HepG2 (cell line): ENCODE data around the gene ISG20. TPM values are rescaled to one million over a fixed set of nuclear protein-coding genes. Genes with fewer than 3 reads are reported as not detected.

ENCODE experiments used
- ATAC-seq: fragments of 200-7000 bp; cut with Tn5 transposase; 3 replicates; pipeline ENCODE4 v1.9.1; 2020; ENCODE audit warnings: mild to moderate bottlenecking, moderate library complexity
- BruUV-seq: library from RNA; stranded (reverse); fragments of 400-500 nt; replicated peaks from 2 replicates; lab custom pipeline; 2021; lab: Mats Ljungman, UMichigan
- CTCF ChIA-PET: fragments of 300-600 bp; formaldehyde crosslinking; extraction: SDS; loops from one replicate; lab custom pipeline; 2021; ENCODE audit warnings: low total read pairs, inconsistent platforms, low intra/inter-chr PET ratio; lab: Yijun Ruan, JAX
- POLR2A ChIA-PET: fragments of 350-600 bp; sonication (Branson Sonifier 250); formaldehyde crosslinking; loops from one replicate; lab custom pipeline; 2020; ENCODE audit warnings: antibody characterized with exemption, inconsistent platforms; lab: Yijun Ruan, JAX
- DNase-seq: peaks from one replicate; pipeline ENCODE4 v3.0.0-alpha.2; 2015; ENCODE audit warnings: low spot score
- FAIRE-seq: peaks from 3 replicates; lab custom pipeline; 2011; peaks lifted over from hg19 to GRCh38; lab: Jason Lieb, UNC
- H2AFZ ChIP-seq: one replicate; pipeline ENCODE4 v1.6.1; 2011; ENCODE audit warnings: low read length, inconsistent platforms
- H3K27ac ChIP-seq: fragments of 300-600 bp; 3 replicates; pipeline ENCODE4 v1.8.0; 2011; ENCODE audit warnings: mixed run types, mild to moderate bottlenecking, mixed read lengths, low read length, inconsistent platforms; ENCODE audit not compliant: insufficient read depth; ENCODE audit errors: extremely low read length
- H3K27me3 ChIP-seq, 2 experiments: fragments of 200-600 bp in 1 of 2; 2 replicates in 1 of 2; 3 replicates in 1 of 2; pipeline versions ENCODE4 v1.6.0 to v1.8.0; 2011; ENCODE audit warnings: low read length in 2 of 2, mild to moderate bottlenecking in 2 of 2, moderate library complexity in 2 of 2, inconsistent platforms in 1 of 2; ENCODE audit not compliant: insufficient read depth in 2 of 2, control insufficient read depth in 1 of 2
- H3K36me3 ChIP-seq, 2 experiments: fragments of 200-600 bp in 1 of 2; replicated peaks in 1 of 2; 2 replicates in 1 of 2; 3 replicates in 1 of 2; pipeline versions ENCODE4 v1.5.1 to v1.8.0; 2011; ENCODE audit warnings: low read length in 2 of 2, inconsistent platforms in 1 of 2; ENCODE audit not compliant: insufficient read depth in 2 of 2, control insufficient read depth in 1 of 2
- H3K4me1 ChIP-seq: 2 replicates; pipeline ENCODE4 v1.5.1; 2012; ENCODE audit warnings: low read length, inconsistent platforms; ENCODE audit not compliant: insufficient read depth
- H3K4me2 ChIP-seq: 2 replicates; pipeline ENCODE4 v1.6.0; 2011; ENCODE audit warnings: low read depth, low read length, inconsistent platforms
- H3K4me3 ChIP-seq, 3 experiments: fragments of 200-600 bp in 1 of 3; sonication (generic), shearing (Covaris generic) in 1 of 3; replicated peaks in 1 of 3; 2 replicates each; pipeline ENCODE4 v1.5.1; 2011 to 2016; ENCODE audit warnings: low read length in 3 of 3, inconsistent platforms in 2 of 3, low read depth in 2 of 3, mild to moderate bottlenecking in 2 of 3, control low read depth in 1 of 3, mixed read lengths in 1 of 3; ENCODE audit not compliant: insufficient read depth in 1 of 3
- H3K79me2 ChIP-seq: one replicate; pipeline ENCODE4 v1.6.1; 2011; ENCODE audit warnings: low read length, inconsistent platforms; ENCODE audit not compliant: insufficient read depth
- H3K9ac ChIP-seq: 2 replicates; pipeline ENCODE4 v1.6.0; 2011; ENCODE audit warnings: mild to moderate bottlenecking, low read depth, low read length, inconsistent platforms; ENCODE audit not compliant: insufficient read depth
- H3K9me3 ChIP-seq: 2 replicates; pipeline ENCODE4 v1.5.1; 2012; ENCODE audit warnings: mild to moderate bottlenecking, low read length
- H4K20me1 ChIP-seq: 2 replicates; pipeline ENCODE4 v1.6.0; 2011; ENCODE audit warnings: inconsistent platforms, mild to moderate bottlenecking, low read length, moderate library complexity; ENCODE audit not compliant: insufficient read depth
- MAFF ChIP-seq: IDR thresholded peaks from 2 replicates; pipeline ENCODE4 v1.6.1; 2011; ENCODE audit warnings: low read depth, low read length, improper control_type of control experiment
- MAFK ChIP-seq, 2 experiments: IDR thresholded peaks in 1 of 2; conservative IDR thresholded peaks in 1 of 2; 2 replicates each; pipeline ENCODE4 v1.6.1; 2011; ENCODE audit warnings: improper control_type of control experiment in 2 of 2, low read length in 2 of 2
- NR2F1 ChIP-seq, 2 experiments: fragments of 450-650 bp in 1 of 2; formaldehyde crosslinking in 1 of 2; IDR thresholded peaks; 2 replicates each; pipeline versions ENCODE4 v1.5.0 to v1.6.1; 2016 to 2020; ENCODE audit warnings: mild to moderate bottlenecking in 1 of 2, missing compliant biosample characterization in 1 of 2, missing genetic modification reagents in 1 of 2, moderate library complexity in 1 of 2
- RFX1 ChIP-seq: fragments of 450-650 bp; IDR thresholded peaks from 2 replicates; pipeline ENCODE4 v1.6.1; 2017
- RFX3 ChIP-seq: IDR thresholded peaks from 2 replicates; pipeline ENCODE4 v1.6.1; 2016; ENCODE audit warnings: missing biosample characterization, missing genetic modification reagents
- TOPORS ChIP-seq: sonication (generic); formaldehyde crosslinking; IDR thresholded peaks from 2 replicates; pipeline ENCODE4 v1.8.0; 2023; ENCODE audit warnings: mild to moderate bottlenecking, missing genetic modification reagents
- ZMAT3 ChIP-seq: sonication (generic); formaldehyde crosslinking; conservative IDR thresholded peaks from 2 replicates; pipeline ENCODE4 v1.7.0; 2021; ENCODE audit warnings: missing genetic modification reagents
- ZNF205 ChIP-seq: IDR thresholded peaks from 2 replicates; pipeline ENCODE4 v1.6.1; 2018; ENCODE audit warnings: missing biosample characterization, missing genetic modification reagents
- WGBS: methylation state at CpG from one replicate; pipeline ENCODE4 v1.1.6; 2017; ENCODE audit warnings: low lambda C conversion rate; 5-methylcytosine and 5-hydroxymethylcytosine counted together
- in situ Hi-C: cut with HindIII; loops from 2 replicates; pipeline ENCODE4 v1.10.0; 2017; ENCODE audit warnings: low pct_unique_long_range_greater_than_20kb; ENCODE audit not compliant: extremely low pct_ligation_motif_present
- intact Hi-C: fragments of 100-400 bp; cut with micrococcal nuclease; formaldehyde crosslinking; loops from one replicate; pipeline ENCODE4 v1.10.0; 2022; ENCODE audit not compliant: unreplicated experiment
- polyA plus RNA-seq, 8 experiments: library from polyadenylated mRNA; depleted of rRNA in 3 of 8; stranded (reverse) in 7 of 8; unstranded in 1 of 8; fragments of >200 nt; fragmentation: Illumina TruSeq in 4 of 8; extraction: Trizol in 4 of 8; gene quantifications; 2 replicates each; pipeline versions ENCODE4 v1.2.1 to v1.2.3, GENCODE V29; 2011 to 2016; ENCODE audit warnings: low read depth in 4 of 8, missing spikeins in 1 of 8, mixed read lengths in 1 of 8; ENCODE audit not compliant: insufficient read depth in 1 of 8
- total RNA-seq, 5 experiments: library from RNA; depleted of rRNA; stranded (reverse); fragments of >200 nt; fragmentation: Illumina TruSeq; extraction: Trizol; gene quantifications; 2 replicates each; pipeline ENCODE4 v1.2.3, GENCODE V29; 2016; ENCODE audit warnings: low read depth in 1 of 5

The ISG20 gene
- total and polyA plus RNA-seq, 2 of the 13 experiments (the other 11 are each of a cell fraction or from before 2014, with no cell fraction given) = 6.3 to 31.5 TPM

- Histone ChIP-seq H3K9ac (no peak overlapping the region), H3K4me3 (no peak overlapping the region), H3K9me3 (no peaks in the 10 kb centered on the region), H3K4me2 (no peak overlapping the region), H2AFZ (no peak overlapping the region), H3K4me1 (no peaks in the 10 kb centered on the region), H3K27ac (no peak overlapping the region), H4K20me1 (no peaks in the 10 kb centered on the region; the same call in 1 of the 2 replicates), H3K36me3 (no peaks in the 10 kb centered on the region), H3K79me2 (no peaks in the 10 kb centered on the region), H3K27me3 (peaks cover 6 to 34% of the 10 kb centered on the region in 2 experiments; a peak in 3 of 5 replicates)
- 7% methylated on average over 4 of the region's 4 CpGs for WGBS
- in situ Hi-C loops = no loop called here
- ATAC-seq (no peak), FAIRE-seq (no peak), DNase-seq (no peak)
- TF ChIP-seq MAFK (conservative IDR thresholded peaks at IDR 0.05 in 1 of 2, IDR thresholded peaks at IDR 0.05 in 1 of 2; ENCODE audit: low read length in 2 of 2) (peak in 1 of 2 experiments; percentile 61; a peak in 3 of 4 replicates), ZMAT3 (CRISPR knock-in tag) (no peak), MAFF (peak; percentile 49), ZNF205 (no peak), NR2F1 (CRISPR knock-in tag; IDR thresholded peaks at IDR 0.05) (no peak), TOPORS (CRISPR knock-in tag) (no peak)
- intact Hi-C loops = no loop called here
- POLR2A ChIA-PET = no interaction called here
- CTCF ChIA-PET = no interaction called here
- no TSS peak for BruUV-seq
These were observed 30.1 kb upstream of the ISG20 start for GRCh38 chr15:88608607-88609181.

GRCh38 chr15:88609344-88610090, 29.3 kb upstream of the ISG20 start:
- ChIA-PET POLR2A (no interaction called here), CTCF (no interaction called here)
- Histone ChIP-seq H3K9ac (no peak overlapping the region), H3K4me3 (no peak overlapping the region), H3K4me2 (no peak overlapping the region), H2AFZ (no peak overlapping the region), H3K36me3 (no peaks in the 10 kb centered on the region), H3K27ac (no peak overlapping the region), H3K9me3 (no peaks in the 10 kb centered on the region), H4K20me1 (no peaks in the 10 kb centered on the region; the same call in 1 of the 2 replicates), H3K79me2 (no peaks in the 10 kb centered on the region), H3K27me3 (peaks cover 6 to 26% of the 10 kb centered on the region in 2 experiments; a peak in 3 of 5 replicates), H3K4me1 (peaks cover 5% of the 10 kb centered on the region)
- no peak for TF ChIP-seq RFX3 (CRISPR knock-in tag)
- peak; percentile 46; the same call in 1 of the 2 replicates for TF ChIP-seq RFX1
- BruUV-seq = no TSS peak
- DNase-seq (no peak), FAIRE-seq (no peak), ATAC-seq (no peak)
- 22% methylated on average over 4 of the region's 4 CpGs for WGBS
- in situ Hi-C loops (no loop called here), intact Hi-C loops (no loop called here)
